K562 (cell line): ENCODE data around the gene MYL11. TPM values are rescaled to one million over a fixed set of nuclear protein-coding genes. Genes with fewer than 3 reads are reported as not detected.

Experiments used
- BRD4 ChIP-seq: fragments of 200-600 bp; sonication (generic); IDR thresholded peaks from 2 replicates; pipeline ENCODE4 v1.6.1; 2017; ENCODE audit warnings: inconsistent platforms
- CBFA2T2 ChIP-seq: fragments of 450-650 bp; conservative IDR thresholded peaks from 2 replicates; pipeline ENCODE4 v1.6.1; 2017; ENCODE audit warnings: mild to moderate bottlenecking
- FOSL1 ChIP-seq: fragments of 200-800 bp; sonication (Bioruptor generic); conservative IDR thresholded peaks from 2 replicates; pipeline ENCODE4 v1.6.1; 2016; ENCODE audit warnings: missing genetic modification characterization, missing compliant biosample characterization
- NEUROD1 ChIP-seq: fragments of 150-350 bp; IDR thresholded peaks from 2 replicates; pipeline ENCODE4 v1.6.1; 2014; ENCODE audit warnings: borderline replicate concordance, low read length, low read depth; ENCODE audit not compliant: partially characterized antibody
- NFE2L1 ChIP-seq: fragments of 450-650 bp; IDR thresholded peaks from 2 replicates; pipeline ENCODE4 v1.6.1; 2016; ENCODE audit warnings: missing genetic modification characterization, low read depth, mild to moderate bottlenecking, missing compliant biosample characterization, moderate library complexity, borderline replicate concordance
- PHB ChIP-seq: fragments of 250-450 bp; sonication (Bioruptor Pico); IDR thresholded peaks from 2 replicates; pipeline ENCODE4 v1.5.0; 2021
- RBM17 ChIP-seq: fragments of 200-400 bp; formaldehyde crosslinking; IDR thresholded peaks from 2 replicates; pipeline ENCODE4 v1.6.1; 2017; ENCODE audit warnings: low read depth, mild to moderate bottlenecking, low read length, borderline replicate concordance
- SP2 ChIP-seq: IDR thresholded peaks from 2 replicates; pipeline ENCODE4 v1.6.1; 2011; ENCODE audit warnings: mild to moderate bottlenecking, low read depth, low read length, moderate library complexity; ENCODE audit not compliant: poor library complexity, severe bottlenecking; ENCODE audit errors: extremely low read depth
- TEAD4 ChIP-seq, 2 experiments: sonication (generic) in 1 of 2; formaldehyde crosslinking in 1 of 2; IDR thresholded peaks; 2 replicates each; pipeline versions ENCODE4 v1.6.1 to v1.8.0; 2012 to 2022; ENCODE audit warnings: borderline replicate concordance in 1 of 2, inconsistent platforms in 1 of 2, low read length in 1 of 2, mild to moderate bottlenecking in 1 of 2, missing genetic modification reagents in 1 of 2
- ZNF134 ChIP-seq: fragments of 250-450 bp; sonication (Bioruptor Pico); conservative IDR thresholded peaks from 2 replicates; pipeline ENCODE4 v1.4.0; 2020
- ZNF589 ChIP-seq: fragments of 200-800 bp; sonication (Bioruptor generic); IDR thresholded peaks from 2 replicates; pipeline ENCODE4 v1.6.1; 2016; ENCODE audit warnings: low read depth, missing genetic modification characterization, missing compliant biosample characterization
- ZNF668 ChIP-seq: fragments of 250-450 bp; sonication (Bioruptor Pico); IDR thresholded peaks from 2 replicates; pipeline ENCODE4 v1.8.0; 2022; ENCODE audit warnings: mild to moderate bottlenecking, inconsistent platforms
- polyA plus RNA-seq, 8 experiments: library from polyadenylated mRNA; depleted of rRNA in 4 of 8; stranded (reverse) in 5 of 8; unstranded in 3 of 8; fragments of >200 nt; fragmentation: Nextera tagmentation in 2 of 8; fragmentation: Illumina TruSeq in 1 of 8; extraction: Ambion mirVana in 2 of 8; extraction: Trizol in 1 of 8; gene quantifications; 2 replicates each; pipeline versions ENCODE4 v1.2.1 to v1.2.3, GENCODE V29; 2011 to 2014; ENCODE audit warnings: inconsistent platforms in 1 of 8, missing spikeins in 1 of 8
- total RNA-seq, 7 experiments: library from RNA; depleted of rRNA in 6 of 7; stranded (reverse); fragments of >200 nt in 6 of 7; fragmentation: Illumina TruSeq in 2 of 7; extraction: Trizol in 2 of 7; gene quantifications; 2 replicates each; pipeline versions ENCODE4 v1.2.1 to v1.2.3, GENCODE V29; 2011 to 2021; ENCODE audit warnings: low replicate concordance in 1 of 7
- TF ChIP-seq, protein P1 (sequence below): fragments of 450-650 bp; IDR thresholded peaks from 2 replicates; pipeline ENCODE4 v1.6.1; 2018; ENCODE audit not compliant: partially characterized antibody
- TF ChIP-seq, protein P2 (sequence below): sonication (generic); formaldehyde crosslinking; IDR thresholded peaks from 2 replicates; pipeline ENCODE4 v1.8.1; 2023; ENCODE audit warnings: mild to moderate bottlenecking, missing genetic modification reagents
- TF ChIP-seq, protein P3 (sequence below): fragments of 250-450 bp; sonication (Bioruptor Pico); IDR thresholded peaks from 2 replicates; pipeline ENCODE4 v1.5.0; 2021; ENCODE audit warnings: mild to moderate bottlenecking, borderline replicate concordance
- TF ChIP-seq, protein P4 (sequence below): fragments of 450-650 bp; IDR thresholded peaks from 2 replicates; pipeline ENCODE4 v1.6.1; 2016; ENCODE audit warnings: antibody characterized with exemption

Gene MYL11
- total and polyA plus RNA-seq, 9 of the 15 experiments (the other 6 are each of a cell fraction or from before 2014, with no cell fraction given), result 0.31 to 1.5 (median 0.73) TPM; not detected in 4

DNA sequence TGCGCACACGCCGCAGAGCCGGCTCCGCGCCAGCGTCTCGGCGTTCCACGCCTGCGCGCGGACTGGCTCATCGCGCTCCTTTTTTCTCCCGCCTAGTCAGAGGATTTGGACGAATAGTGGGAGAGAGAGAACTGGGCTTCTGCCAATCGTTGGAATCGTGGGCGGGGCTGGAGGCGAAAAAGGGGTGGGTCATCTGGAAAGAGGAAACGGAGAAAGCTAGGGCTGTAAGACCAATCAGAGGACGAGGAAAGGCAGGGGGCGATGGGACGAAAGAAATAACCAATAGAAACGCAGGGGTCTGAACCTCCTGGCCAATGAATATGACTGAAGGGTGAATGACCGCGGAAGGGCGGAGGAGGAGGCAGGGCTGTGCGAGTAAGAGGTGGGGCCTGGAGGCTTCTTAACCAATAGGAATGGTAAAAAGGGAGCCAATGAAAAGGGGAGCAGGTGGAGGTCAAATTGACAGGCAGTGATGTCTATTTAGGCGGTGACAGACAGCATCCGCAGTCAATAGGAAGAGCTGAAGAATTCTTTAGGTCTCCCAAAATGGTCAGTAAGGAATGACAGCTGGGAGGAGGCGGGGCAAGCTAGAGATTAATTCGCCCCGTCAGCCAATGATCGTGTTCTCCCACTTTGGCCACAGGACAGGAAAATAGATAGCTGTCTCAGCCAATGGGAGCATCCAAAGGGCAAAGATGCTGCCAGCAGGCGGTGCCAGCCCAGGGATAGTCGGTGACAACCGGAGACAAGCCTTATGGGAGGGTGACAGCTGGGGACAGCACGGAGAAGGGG, 4.0 kb upstream of the MYL11 start, which contains the start of gene TBC1D10B (continued):
- TF ChIP-seq, protein P1, sequence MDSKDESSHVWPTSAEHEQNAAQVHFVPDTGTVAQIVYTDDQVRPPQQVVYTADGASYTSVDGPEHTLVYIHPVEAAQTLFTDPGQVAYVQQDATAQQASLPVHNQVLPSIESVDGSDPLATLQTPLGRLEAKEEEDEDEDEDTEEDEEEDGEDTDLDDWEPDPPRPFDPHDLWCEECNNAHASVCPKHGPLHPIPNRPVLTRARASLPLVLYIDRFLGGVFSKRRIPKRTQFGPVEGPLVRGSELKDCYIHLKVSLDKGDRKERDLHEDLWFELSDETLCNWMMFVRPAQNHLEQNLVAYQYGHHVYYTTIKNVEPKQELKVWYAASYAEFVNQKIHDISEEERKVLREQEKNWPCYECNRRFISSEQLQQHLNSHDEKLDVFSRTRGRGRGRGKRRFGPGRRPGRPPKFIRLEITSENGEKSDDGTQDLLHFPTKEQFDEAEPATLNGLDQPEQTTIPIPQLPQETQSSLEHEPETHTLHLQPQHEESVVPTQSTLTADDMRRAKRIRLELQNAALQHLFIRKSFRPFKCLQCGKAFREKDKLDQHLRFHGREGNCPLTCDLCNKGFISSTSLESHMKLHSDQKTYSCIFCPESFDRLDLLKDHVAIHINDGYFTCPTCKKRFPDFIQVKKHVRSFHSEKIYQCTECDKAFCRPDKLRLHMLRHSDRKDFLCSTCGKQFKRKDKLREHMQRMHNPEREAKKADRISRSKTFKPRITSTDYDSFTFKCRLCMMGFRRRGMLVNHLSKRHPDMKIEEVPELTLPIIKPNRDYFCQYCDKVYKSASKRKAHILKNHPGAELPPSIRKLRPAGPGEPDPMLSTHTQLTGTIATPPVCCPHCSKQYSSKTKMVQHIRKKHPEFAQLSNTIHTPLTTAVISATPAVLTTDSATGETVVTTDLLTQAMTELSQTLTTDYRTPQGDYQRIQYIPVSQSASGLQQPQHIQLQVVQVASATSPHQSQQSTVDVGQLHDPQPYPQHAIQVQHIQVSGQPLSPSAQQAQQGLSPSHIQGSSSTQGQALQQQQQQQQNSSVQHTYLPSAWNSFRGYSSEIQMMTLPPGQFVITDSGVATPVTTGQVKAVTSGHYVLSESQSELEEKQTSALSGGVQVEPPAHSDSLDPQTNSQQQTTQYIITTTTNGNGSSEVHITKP, result no peak
- TF ChIP-seq NEUROD1 (peak; percentile 98), ZNF589 (CRISPR knock-in tag) (peak; percentile 96), NFE2L1 (tag) (no peak), SP2 (peak; percentile 77), RBM17 (no peak), CBFA2T2 (no peak), PHB (no peak), ZNF668 (CRISPR knock-in tag) (no peak), FOSL1 (tag) (no peak), BRD4 (no peak), ZNF134 (CRISPR knock-in tag) (no peak), TEAD4 (IDR thresholded peaks at IDR 0.05; ENCODE audit: low read length) (no peak), TEAD4 (CRISPR knock-in tag; IDR thresholded peaks at IDR 0.05; ENCODE audit: borderline replicate concordance) (no peak)
- TF ChIP-seq, protein P2, sequence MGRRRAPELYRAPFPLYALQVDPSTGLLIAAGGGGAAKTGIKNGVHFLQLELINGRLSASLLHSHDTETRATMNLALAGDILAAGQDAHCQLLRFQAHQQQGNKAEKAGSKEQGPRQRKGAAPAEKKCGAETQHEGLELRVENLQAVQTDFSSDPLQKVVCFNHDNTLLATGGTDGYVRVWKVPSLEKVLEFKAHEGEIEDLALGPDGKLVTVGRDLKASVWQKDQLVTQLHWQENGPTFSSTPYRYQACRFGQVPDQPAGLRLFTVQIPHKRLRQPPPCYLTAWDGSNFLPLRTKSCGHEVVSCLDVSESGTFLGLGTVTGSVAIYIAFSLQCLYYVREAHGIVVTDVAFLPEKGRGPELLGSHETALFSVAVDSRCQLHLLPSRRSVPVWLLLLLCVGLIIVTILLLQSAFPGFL (CRISPR knock-in tag), result no peak
- TF ChIP-seq, protein P3, sequence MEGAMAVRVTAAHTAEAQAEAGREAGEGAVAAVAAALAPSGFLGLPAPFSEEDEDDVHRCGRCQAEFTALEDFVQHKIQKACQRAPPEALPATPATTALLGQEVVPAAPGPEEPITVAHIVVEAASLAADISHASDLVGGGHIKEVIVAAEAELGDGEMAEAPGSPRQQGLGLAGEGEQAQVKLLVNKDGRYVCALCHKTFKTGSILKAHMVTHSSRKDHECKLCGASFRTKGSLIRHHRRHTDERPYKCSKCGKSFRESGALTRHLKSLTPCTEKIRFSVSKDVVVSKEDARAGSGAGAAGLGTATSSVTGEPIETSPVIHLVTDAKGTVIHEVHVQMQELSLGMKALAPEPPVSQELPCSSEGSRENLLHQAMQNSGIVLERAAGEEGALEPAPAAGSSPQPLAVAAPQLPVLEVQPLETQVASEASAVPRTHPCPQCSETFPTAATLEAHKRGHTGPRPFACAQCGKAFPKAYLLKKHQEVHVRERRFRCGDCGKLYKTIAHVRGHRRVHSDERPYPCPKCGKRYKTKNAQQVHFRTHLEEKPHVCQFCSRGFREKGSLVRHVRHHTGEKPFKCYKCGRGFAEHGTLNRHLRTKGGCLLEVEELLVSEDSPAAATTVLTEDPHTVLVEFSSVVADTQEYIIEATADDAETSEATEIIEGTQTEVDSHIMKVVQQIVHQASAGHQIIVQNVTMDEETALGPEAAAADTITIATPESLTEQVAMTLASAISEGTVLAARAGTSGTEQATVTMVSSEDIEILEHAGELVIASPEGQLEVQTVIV (CRISPR knock-in tag), result no peak
- TF ChIP-seq, protein P4, sequence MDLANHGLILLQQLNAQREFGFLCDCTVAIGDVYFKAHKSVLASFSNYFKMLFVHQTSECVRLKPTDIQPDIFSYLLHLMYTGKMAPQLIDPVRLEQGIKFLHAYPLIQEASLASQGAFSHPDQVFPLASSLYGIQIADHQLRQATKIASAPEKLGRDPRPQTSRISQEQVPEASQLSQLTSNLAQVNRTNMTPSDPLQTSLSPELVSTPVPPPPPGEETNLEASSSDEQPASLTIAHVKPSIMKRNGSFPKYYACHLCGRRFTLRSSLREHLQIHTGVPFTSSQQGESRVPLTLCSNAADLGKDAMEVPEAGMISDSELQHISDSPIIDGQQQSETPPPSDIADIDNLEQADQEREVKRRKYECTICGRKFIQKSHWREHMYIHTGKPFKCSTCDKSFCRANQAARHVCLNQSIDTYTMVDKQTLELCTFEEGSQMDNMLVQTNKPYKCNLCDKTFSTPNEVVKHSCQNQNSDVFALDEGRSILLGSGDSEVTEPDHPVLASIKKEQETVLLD, result peak; percentile 27; the same call in 1 of the 2 replicates
